Trophoblast cell (in vitro differentiated cells and primary cell): ENCODE results near the gene NPHP4.

Experiments used
- DNase-seq, 2 donors: peaks; one replicate each; pipeline ENCODE4 v3.0.0-alpha.2; 2016
- H2AFZ ChIP-seq: 2 replicates; pipeline ENCODE4 v1.6.1; 2013; ENCODE audit warnings: low read length, moderate library complexity, mild to moderate bottlenecking; ENCODE audit not compliant: insufficient read depth, poor library complexity
- H2AK5ac ChIP-seq: 2 replicates; pipeline ENCODE4 v1.6.1; 2013; ENCODE audit warnings: mild to moderate bottlenecking, low read length
- H2BK120ac ChIP-seq: 2 replicates; pipeline ENCODE4 v1.6.1; 2013; ENCODE audit warnings: low read length, mild to moderate bottlenecking, moderate library complexity; ENCODE audit not compliant: insufficient read depth, poor library complexity
- H2BK12ac ChIP-seq: 2 replicates; pipeline ENCODE4 v1.6.1; 2013; ENCODE audit warnings: mild to moderate bottlenecking, low read length, moderate library complexity
- H2BK5ac ChIP-seq: 2 replicates; pipeline ENCODE4 v1.6.1; 2013; ENCODE audit warnings: low read length, low read depth, moderate library complexity, mild to moderate bottlenecking; ENCODE audit not compliant: poor library complexity
- H3K14ac ChIP-seq: 2 replicates; pipeline ENCODE4 v1.6.1; 2013; ENCODE audit warnings: mild to moderate bottlenecking, low read length
- H3K18ac ChIP-seq: 2 replicates; pipeline ENCODE4 v1.6.1; 2013; ENCODE audit warnings: mild to moderate bottlenecking, low read length
- H3K23ac ChIP-seq: 2 replicates; pipeline ENCODE4 v1.6.1; 2013; ENCODE audit warnings: low read length
- H3K27ac ChIP-seq: 2 replicates; pipeline ENCODE4 v1.5.1; 2013; ENCODE audit warnings: low read depth, mild to moderate bottlenecking, inconsistent platforms, low read length, moderate library complexity
- H3K27me3 ChIP-seq: 2 replicates; pipeline ENCODE4 v1.6.1; 2013; ENCODE audit warnings: inconsistent platforms, mild to moderate bottlenecking, low read length, moderate library complexity; ENCODE audit not compliant: insufficient read depth
- H3K36me3 ChIP-seq, 2 experiments: 1 replicate in 1 of 2; 2 replicates in 1 of 2; pipeline ENCODE4 v1.6.1; 2013; ENCODE audit warnings: low read length in 2 of 2, mild to moderate bottlenecking in 2 of 2, moderate library complexity in 1 of 2; ENCODE audit not compliant: insufficient read depth in 2 of 2, control insufficient read depth in 1 of 2
- H3K4ac ChIP-seq: 2 replicates; pipeline ENCODE4 v1.6.1; 2013; ENCODE audit warnings: low read depth, mild to moderate bottlenecking, low read length, moderate library complexity
- H3K4me1 ChIP-seq, 2 experiments: 1 replicate in 1 of 2; 2 replicates in 1 of 2; pipeline ENCODE4 v1.6.1; 2013; ENCODE audit warnings: low read length in 2 of 2, mild to moderate bottlenecking in 2 of 2, moderate library complexity in 1 of 2; ENCODE audit not compliant: insufficient read depth in 2 of 2, control insufficient read depth in 1 of 2
- H3K4me2 ChIP-seq: 2 replicates; pipeline ENCODE4 v1.6.1; 2013; ENCODE audit warnings: inconsistent platforms, mild to moderate bottlenecking, low read length, moderate library complexity
- H3K4me3 ChIP-seq: 2 replicates; pipeline ENCODE4 v1.5.1; 2013; ENCODE audit warnings: mild to moderate bottlenecking, low read depth, low read length, inconsistent platforms
- H3K79me1 ChIP-seq: one replicate; pipeline ENCODE4 v1.6.1; 2013; ENCODE audit warnings: low read length
- H3K79me2 ChIP-seq: 2 replicates; pipeline ENCODE4 v1.6.1; 2013; ENCODE audit warnings: low read length, mild to moderate bottlenecking; ENCODE audit not compliant: control insufficient read depth, insufficient read depth, poor library complexity
- H3K9ac ChIP-seq: 2 replicates; pipeline ENCODE4 v1.6.1; 2013; ENCODE audit warnings: mild to moderate bottlenecking, low read length
- H3K9me3 ChIP-seq: 2 replicates; pipeline ENCODE4 v1.6.1; 2013; ENCODE audit warnings: low read depth, mild to moderate bottlenecking, control low read depth, inconsistent platforms, low read length; ENCODE audit not compliant: insufficient read depth
- H4K12ac ChIP-seq: 2 replicates; pipeline ENCODE4 v1.6.1; 2013; ENCODE audit warnings: low read depth, mild to moderate bottlenecking, low read length, moderate library complexity
- H4K8ac ChIP-seq: 2 replicates; pipeline ENCODE4 v1.6.1; 2013; ENCODE audit warnings: low read depth, mild to moderate bottlenecking, low read length, moderate library complexity
- H4K91ac ChIP-seq: one replicate; pipeline ENCODE4 v1.6.1; 2013; ENCODE audit warnings: low read depth, mild to moderate bottlenecking, low read length, moderate library complexity
- WGBS: extraction: QIAGEN DNeasy Blood & Tissue Kit; methylation state at CpG from one replicate; pipeline ENCODE4 v1.1.7; 2013; ENCODE audit warnings: missing lambda C conversion rate; ENCODE audit not compliant: insufficient read length, insufficient coverage; ENCODE audit errors: extremely low coverage; 5-methylcytosine and 5-hydroxymethylcytosine counted together

Gene NPHP4

GRCh38 chr1:5914676-5915365 lies 77.4 kb downstream of the NPHP4 start:
- no CpG with 5 or more reads among the region's 14 CpGs for WGBS
- Histone ChIP-seq H2BK120ac (no peak overlapping the region), H3K4me1 (no peaks in the 10 kb centered on the region), H3K36me3 (no peaks in the 10 kb centered on the region), H3K4me3 (no peak overlapping the region), H4K12ac (no peak overlapping the region), H4K8ac (no peak overlapping the region), H3K14ac (no peak overlapping the region), H3K79me1 (no peaks in the 10 kb centered on the region), H3K79me2 (no peaks in the 10 kb centered on the region), H2BK12ac (no peak overlapping the region), H3K18ac (no peak overlapping the region), H3K23ac (no peak overlapping the region), H3K9ac (no peak overlapping the region), H2AK5ac (no peak overlapping the region), H3K4ac (no peak overlapping the region), H3K4me2 (no peak overlapping the region), H2AFZ (no peak overlapping the region), H3K27ac (no peak overlapping the region), H4K91ac (no peak overlapping the region), H3K9me3 (peaks cover 2% of the 10 kb centered on the region), H2BK5ac (no peak overlapping the region), H3K27me3 (no peaks in the 10 kb centered on the region)
- DNase-seq: no peak

- Histone ChIP-seq H3K79me2 (no peaks in the 10 kb centered on the region), H3K79me1 (no peaks in the 10 kb centered on the region), H2BK12ac (no peak overlapping the region), H3K9me3 (peaks cover 2% of the 10 kb centered on the region), H3K18ac (no peak overlapping the region), H3K14ac (no peak overlapping the region), H4K8ac (no peak overlapping the region), H2AFZ (no peak overlapping the region), H3K4me1 (no peaks in the 10 kb centered on the region), H4K12ac (no peak overlapping the region), H2AK5ac (no peak overlapping the region), H2BK120ac (no peak overlapping the region), H3K36me3 (no peaks in the 10 kb centered on the region), H3K27ac (no peak overlapping the region), H4K91ac (no peak overlapping the region), H3K23ac (no peak overlapping the region), H3K4me3 (no peak overlapping the region), H3K4me2 (no peak overlapping the region), H2BK5ac (no peak overlapping the region), H3K9ac (no peak overlapping the region), H3K27me3 (no peaks in the 10 kb centered on the region), H3K4ac (no peak overlapping the region)
- WGBS: no CpG with 5 or more reads among the region's 10 CpGs
- no peak for DNase-seq
Measured at GRCh38 chr1:5913876-5914275, 78.3 kb downstream of the NPHP4 start.

- Histone ChIP-seq H4K12ac (no peak overlapping the region), H3K4ac (no peak overlapping the region), H3K4me1 (no peaks in the 10 kb centered on the region), H3K4me3 (no peak overlapping the region), H3K79me2 (no peaks in the 10 kb centered on the region), H3K14ac (no peak overlapping the region), H4K8ac (no peak overlapping the region), H2BK12ac (no peak overlapping the region), H3K36me3 (no peaks in the 10 kb centered on the region), H3K4me2 (no peak overlapping the region), H3K18ac (no peak overlapping the region), H3K27me3 (no peaks in the 10 kb centered on the region), H3K23ac (no peak overlapping the region), H3K27ac (no peak overlapping the region), H2BK5ac (no peak overlapping the region), H2AK5ac (no peak overlapping the region), H3K9me3 (peaks cover 2% of the 10 kb centered on the region), H2BK120ac (no peak overlapping the region), H4K91ac (no peak overlapping the region), H3K79me1 (no peaks in the 10 kb centered on the region), H3K9ac (no peak overlapping the region), H2AFZ (no peak overlapping the region)
- no CpG with 5 or more reads among the region's 14 CpGs for WGBS
- no peak for DNase-seq
Measured at GRCh38 chr1:5913078-5913845, 79.0 kb downstream of the NPHP4 start.

- H3K79me1 ChIP-seq: no peaks in the 10 kb centered on the region
- H4K12ac ChIP-seq: no peak overlapping the region
- H3K18ac ChIP-seq: no peak overlapping the region
- H3K4ac ChIP-seq: no peak overlapping the region
- H3K4me2 ChIP-seq: no peak overlapping the region
- no peak overlapping the region for H2BK5ac ChIP-seq
- H3K36me3 ChIP-seq: peaks cover 0 to 3% of the 10 kb centered on the region in 2 experiments
- H2BK120ac ChIP-seq: no peak overlapping the region
- H3K4me1 ChIP-seq: no peaks in the 10 kb centered on the region
- no peaks in the 10 kb centered on the region for H3K79me2 ChIP-seq
- no peak overlapping the region for H3K4me3 ChIP-seq
- no peak for DNase-seq
- H2AFZ ChIP-seq: no peak overlapping the region
- no peak overlapping the region for H3K27ac ChIP-seq
- H2BK12ac ChIP-seq: no peak overlapping the region
- no CpG with 5 or more reads among the region's 19 CpGs for whole genome bisulfite sequencing
- no peak overlapping the region for H3K23ac ChIP-seq
- H3K9me3 ChIP-seq: peaks cover 2% of the 10 kb centered on the region
- H3K27me3 ChIP-seq: no peaks in the 10 kb centered on the region
- H3K9ac ChIP-seq: no peak overlapping the region
- no peak overlapping the region for H3K14ac ChIP-seq
- no peak overlapping the region for H4K8ac ChIP-seq
- H2AK5ac ChIP-seq: no peak overlapping the region
- H4K91ac ChIP-seq: no peak overlapping the region
Measured at GRCh38 chr1:5911871-5912271, 80.4 kb downstream of the NPHP4 start.
